ENCODE measurements around the gene INPP5A. TPM values are rescaled to one million over a fixed set of nuclear protein-coding genes. Genes with fewer than 3 reads are reported as not detected.

The INPP5A gene
- total RNA-seq, 1 experiment from 2014 or later, result 22.6 TPM

GRCh38 chr10:132813560-132814468 is 276.2 kb downstream of the INPP5A start:
- H3F3A ChIP-seq (ENCODE audit: low read length, unreplicated experiment), result no peaks in the 10 kb centered on the region
- no peaks in the 10 kb centered on the region for H3K79me2 ChIP-seq (ENCODE audit: low read length)
- no peak overlapping the region for H3K4me3 ChIP-seq (ENCODE audit: low read length)
- no peak overlapping the region for H3K9ac ChIP-seq (ENCODE audit: low read length)
- ChIA-PET CTCF (no interaction called here), POLR2A (ENCODE audit: unreplicated experiment) (no interaction called here)
- intact Hi-C loops (cut with micrococcal nuclease), result no loop called here
- no TSS peak for BruUV-seq (replicated peaks)
- H3K4me2 ChIP-seq (ENCODE audit: low read length), result no peak overlapping the region
- H3K27ac ChIP-seq (ENCODE audit: low read length), result no peak overlapping the region
- DNase-seq (no peak), ATAC-seq (no peak)
- H3K4me1 ChIP-seq (ENCODE audit: insufficient read depth, low read length), result no peaks in the 10 kb centered on the region
- TF ChIP-seq EZH2phosphoT487 (IDR thresholded peaks at IDR 0.05; ENCODE audit: borderline replicate concordance, low read length) (no peak), EZH2 (IDR thresholded peaks at IDR 0.05; ENCODE audit: low read length, unreplicated experiment) (no peak)
- TF ChIP-seq, protein P1, sequence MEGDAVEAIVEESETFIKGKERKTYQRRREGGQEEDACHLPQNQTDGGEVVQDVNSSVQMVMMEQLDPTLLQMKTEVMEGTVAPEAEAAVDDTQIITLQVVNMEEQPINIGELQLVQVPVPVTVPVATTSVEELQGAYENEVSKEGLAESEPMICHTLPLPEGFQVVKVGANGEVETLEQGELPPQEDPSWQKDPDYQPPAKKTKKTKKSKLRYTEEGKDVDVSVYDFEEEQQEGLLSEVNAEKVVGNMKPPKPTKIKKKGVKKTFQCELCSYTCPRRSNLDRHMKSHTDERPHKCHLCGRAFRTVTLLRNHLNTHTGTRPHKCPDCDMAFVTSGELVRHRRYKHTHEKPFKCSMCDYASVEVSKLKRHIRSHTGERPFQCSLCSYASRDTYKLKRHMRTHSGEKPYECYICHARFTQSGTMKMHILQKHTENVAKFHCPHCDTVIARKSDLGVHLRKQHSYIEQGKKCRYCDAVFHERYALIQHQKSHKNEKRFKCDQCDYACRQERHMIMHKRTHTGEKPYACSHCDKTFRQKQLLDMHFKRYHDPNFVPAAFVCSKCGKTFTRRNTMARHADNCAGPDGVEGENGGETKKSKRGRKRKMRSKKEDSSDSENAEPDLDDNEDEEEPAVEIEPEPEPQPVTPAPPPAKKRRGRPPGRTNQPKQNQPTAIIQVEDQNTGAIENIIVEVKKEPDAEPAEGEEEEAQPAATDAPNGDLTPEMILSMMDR (conservative IDR thresholded peaks at IDR 0.05; ENCODE audit: low read depth, low read length), result no peak
- no peaks in the 10 kb centered on the region for H3K9me2 ChIP-seq (replicated peaks; ENCODE audit: low read length)
- peaks cover 21% of the 10 kb centered on the region for H3K27me3 ChIP-seq (ENCODE audit: low read length)
- H3K36me3 ChIP-seq (ENCODE audit: low read depth, low read length), result no peaks in the 10 kb centered on the region
- no peak overlapping the region for H2AFZ ChIP-seq (ENCODE audit: low read length)
- H4K20me1 ChIP-seq (ENCODE audit: low read length), result no peaks in the 10 kb centered on the region
- H3K9me3 ChIP-seq (ENCODE audit: low read length), result no peaks in the 10 kb centered on the region

DNA sequence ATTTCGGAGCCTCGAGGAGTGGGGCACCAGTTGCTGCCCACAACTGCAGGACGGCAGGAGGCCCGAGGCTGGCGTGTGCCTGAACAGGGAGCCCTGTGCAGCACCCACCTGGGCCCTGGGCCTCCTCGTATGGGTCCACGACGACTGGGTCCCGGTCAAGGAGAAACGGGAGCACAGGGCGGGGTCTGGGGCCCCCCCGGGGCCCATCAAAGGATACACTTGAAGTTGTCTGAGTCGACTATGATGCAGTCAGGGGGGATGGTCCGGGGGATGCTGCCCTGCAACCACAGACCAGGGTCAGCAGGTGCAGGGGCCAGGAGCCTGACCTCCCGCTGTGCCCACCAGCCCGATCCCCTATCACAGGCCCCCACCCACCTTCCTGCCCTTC is 276.9 kb downstream of the INPP5A start:
- H3K27ac ChIP-seq (ENCODE audit: low read length), result no peak overlapping the region
- no peaks in the 10 kb centered on the region for H3K79me2 ChIP-seq (ENCODE audit: low read length)
- no peak overlapping the region for H3K4me2 ChIP-seq (ENCODE audit: low read length)
- peaks cover 26% of the 10 kb centered on the region for H3K27me3 ChIP-seq (ENCODE audit: low read length)
- H3F3A ChIP-seq (ENCODE audit: low read length, unreplicated experiment), result no peaks in the 10 kb centered on the region
- ATAC-seq, result no peak
- TF ChIP-seq EZH2phosphoT487 (IDR thresholded peaks at IDR 0.05; ENCODE audit: borderline replicate concordance, low read length) (no peak), EZH2 (IDR thresholded peaks at IDR 0.05; ENCODE audit: low read length, unreplicated experiment) (no peak)
- TF ChIP-seq, protein P1 (conservative IDR thresholded peaks at IDR 0.05; ENCODE audit: low read depth, low read length), result no peak
- intact Hi-C loops (cut with micrococcal nuclease), result no loop called here
- no peaks in the 10 kb centered on the region for H3K4me1 ChIP-seq (ENCODE audit: insufficient read depth, low read length)
- ChIA-PET POLR2A (ENCODE audit: unreplicated experiment) (no interaction called here), CTCF (no interaction called here)
- H3K9ac ChIP-seq (ENCODE audit: low read length), result no peak overlapping the region
- no peak overlapping the region for H2AFZ ChIP-seq (ENCODE audit: low read length)
- no peak overlapping the region for H3K4me3 ChIP-seq (ENCODE audit: low read length)
- no peaks in the 10 kb centered on the region for H3K9me3 ChIP-seq (ENCODE audit: low read length)
- BruUV-seq (replicated peaks), result no TSS peak
- DNase-seq, result no peak
- H4K20me1 ChIP-seq (ENCODE audit: low read length), result no peaks in the 10 kb centered on the region
- no peaks in the 10 kb centered on the region for H3K9me2 ChIP-seq (replicated peaks; ENCODE audit: low read length)
- H3K36me3 ChIP-seq (ENCODE audit: low read depth, low read length), result no peaks in the 10 kb centered on the region

DNA sequence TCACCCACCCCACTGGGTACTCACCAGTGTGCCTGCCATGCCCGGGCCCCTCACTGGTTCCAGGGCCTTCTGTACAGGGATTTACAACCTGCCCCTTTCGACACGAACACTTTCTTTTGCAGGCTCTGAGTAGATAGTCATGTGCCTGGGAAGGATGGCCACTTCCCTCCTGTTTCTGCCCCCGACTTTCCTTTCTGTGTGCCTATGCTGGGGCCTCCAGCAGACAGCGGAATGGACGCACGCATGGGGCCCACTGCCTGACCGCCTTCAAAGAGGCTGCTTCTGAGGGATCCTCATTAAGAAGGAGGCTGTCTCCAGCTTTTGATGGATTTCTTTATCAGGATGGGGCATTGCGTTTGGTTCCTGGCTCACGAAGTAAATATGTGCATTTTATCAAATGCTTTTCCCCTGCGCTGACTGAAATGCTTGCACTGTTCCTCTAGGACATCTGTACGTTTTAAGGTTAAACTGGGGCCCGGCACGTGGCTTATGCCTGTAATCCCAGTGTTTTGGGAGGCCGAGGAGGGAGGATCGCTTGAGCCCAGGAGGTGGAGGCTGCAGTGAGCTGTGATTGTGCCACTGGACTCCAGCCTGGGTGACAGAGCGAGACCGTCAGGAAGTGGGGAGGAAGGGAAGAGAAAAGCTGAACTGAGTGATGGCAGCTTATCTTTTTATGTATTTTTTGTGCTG is 277.7 kb downstream of the INPP5A start:
- TF ChIP-seq EZH2phosphoT487 (IDR thresholded peaks at IDR 0.05; ENCODE audit: borderline replicate concordance, low read length) (no peak), EZH2 (IDR thresholded peaks at IDR 0.05; ENCODE audit: low read length, unreplicated experiment) (no peak)
- TF ChIP-seq, protein P1 (conservative IDR thresholded peaks at IDR 0.05; ENCODE audit: low read depth, low read length), result no peak
- Histone ChIP-seq H3K9me2 (replicated peaks; ENCODE audit: low read length) (no peaks in the 10 kb centered on the region), H3K79me2 (ENCODE audit: low read length) (no peaks in the 10 kb centered on the region), H3K27ac (ENCODE audit: low read length) (no peak overlapping the region), H3K36me3 (ENCODE audit: low read depth, low read length) (no peaks in the 10 kb centered on the region), H3K4me3 (ENCODE audit: low read length) (no peak overlapping the region), H3K9me3 (ENCODE audit: low read length) (no peaks in the 10 kb centered on the region), H3K4me2 (ENCODE audit: low read length) (no peak overlapping the region), H4K20me1 (ENCODE audit: low read length) (no peaks in the 10 kb centered on the region), H3K4me1 (ENCODE audit: insufficient read depth, low read length) (no peaks in the 10 kb centered on the region), H3K27me3 (ENCODE audit: low read length) (peaks cover 28% of the 10 kb centered on the region), H3F3A (ENCODE audit: low read length, unreplicated experiment) (no peaks in the 10 kb centered on the region), H3K9ac (ENCODE audit: low read length) (no peak overlapping the region), H2AFZ (ENCODE audit: low read length) (no peak overlapping the region)
- ATAC-seq (no peak), DNase-seq (no peak)
- no TSS peak for BruUV-seq (replicated peaks)
- CTCF ChIA-PET, result no interaction called here
- POLR2A ChIA-PET (ENCODE audit: unreplicated experiment), result no interaction called here
- intact Hi-C loops (cut with micrococcal nuclease), result no loop called here

All from PC-3 (cell line).